ENCODE results near the gene CHMP2A.
"Not testable (repeated sequence)": the region's sequence is repeated elsewhere in the genome, so short reads cannot be mapped to it uniquely, and the experiment has no call there.

Gene CHMP2A

GRCh38 chr19:58543826-58544590, 10.9 kb downstream of the CHMP2A start, which contains the start of gene TRIM28:
Gene TRIM28 (plus strand): TSS chr19:58544064. CDS start chr19:58544758, 694 bp downstream.
- Mint-ChIP-seq H3K4me3 (peak within 1 kb of the TSS; percentile 91), H3K4me1 (peaks cover 31 to 45% of the 10 kb centered on the region in 2 donors), H3K36me3 (peaks cover 35 to 36% of the 10 kb centered on the region in 2 donors), H3K27ac (peak within 1 kb of the TSS; percentile 94), H3K9me3 (no peaks in the 10 kb centered on the region), H3K27me3 (peaks cover 16 to 22% of the 10 kb centered on the region in 2 donors)
- ATAC-seq (replicated peaks) (peak; percentile 96 to 97), DNase-seq (peak; percentile 100)

DNA sequence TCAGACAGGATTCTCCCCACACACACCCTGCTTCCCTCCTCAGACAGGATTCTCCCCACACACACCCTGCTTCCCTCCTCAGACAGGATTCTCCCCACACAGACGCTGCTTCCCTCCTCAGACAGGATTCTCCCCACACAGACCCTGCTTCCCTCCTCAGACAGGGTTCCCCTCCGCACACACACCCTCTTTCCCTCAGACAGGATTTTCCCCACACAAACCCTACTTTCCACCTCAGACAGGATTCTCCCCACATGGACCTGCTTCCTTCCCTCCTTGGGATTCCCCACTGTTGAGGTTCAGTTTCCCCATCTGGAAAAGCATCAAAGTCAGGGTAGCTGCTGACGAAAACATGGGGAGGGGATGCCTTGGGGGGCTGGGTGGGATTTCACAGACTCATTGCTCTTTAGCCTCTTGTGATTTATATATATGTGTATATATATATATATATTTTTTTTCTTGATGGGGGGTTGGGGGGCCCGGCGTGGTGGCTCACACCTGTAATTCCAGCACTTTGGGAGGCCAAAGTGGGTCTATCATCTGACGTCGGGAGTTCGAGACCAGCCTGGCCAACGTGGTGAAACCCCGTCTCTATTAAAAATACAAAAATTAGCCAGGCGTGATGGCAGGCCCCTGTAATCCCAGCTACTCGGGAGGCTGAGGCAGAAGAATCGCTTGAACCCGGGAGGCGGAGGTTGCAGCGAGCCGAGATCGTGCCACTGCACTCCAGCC, 12.1 kb downstream of the CHMP2A start:
- Mint-ChIP-seq H3K36me3 (peaks cover 29 to 31% of the 10 kb centered on the region in 2 donors), H3K4me3 (peak overlapping the region; percentile 1 to 25), H3K4me1 (peaks cover 32 to 50% of the 10 kb centered on the region in 2 donors), H3K27me3 (peaks cover 22 to 26% of the 10 kb centered on the region in 2 donors)
- not testable (repeated sequence) for H3K9me3 Mint-ChIP-seq; H3K27ac Mint-ChIP-seq; ATAC-seq (replicated peaks); DNase-seq

DNA sequence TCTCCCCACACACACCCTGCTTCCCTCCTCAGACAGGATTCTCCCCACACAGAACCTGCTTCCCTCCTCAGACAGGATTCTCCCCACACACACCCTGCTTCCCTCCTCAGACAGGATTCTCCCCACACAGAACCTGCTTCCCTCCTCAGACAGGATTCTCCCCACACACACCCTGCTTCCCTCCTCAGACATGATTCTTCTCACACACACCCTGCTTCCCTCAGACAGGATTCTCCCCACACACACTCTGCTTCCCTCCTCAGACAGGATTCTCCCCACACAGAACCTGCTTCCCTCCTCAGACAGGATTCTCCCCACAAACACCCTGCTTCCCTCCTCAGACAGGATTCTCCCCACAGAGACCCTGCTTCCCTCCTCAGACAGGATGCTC, 15.7 kb downstream of the CHMP2A start:
- ATAC-seq (replicated peaks); H3K9me3 Mint-ChIP-seq; DNase-seq; H3K36me3 Mint-ChIP-seq; H3K27ac Mint-ChIP-seq: not testable (repeated sequence)
- Mint-ChIP-seq H3K4me3 (peak overlapping the region; percentile 36 to 82), H3K27me3 (peaks cover 35 to 39% of the 10 kb centered on the region in 2 donors), H3K4me1 (peaks cover 17 to 27% of the 10 kb centered on the region in 2 donors)

DNA sequence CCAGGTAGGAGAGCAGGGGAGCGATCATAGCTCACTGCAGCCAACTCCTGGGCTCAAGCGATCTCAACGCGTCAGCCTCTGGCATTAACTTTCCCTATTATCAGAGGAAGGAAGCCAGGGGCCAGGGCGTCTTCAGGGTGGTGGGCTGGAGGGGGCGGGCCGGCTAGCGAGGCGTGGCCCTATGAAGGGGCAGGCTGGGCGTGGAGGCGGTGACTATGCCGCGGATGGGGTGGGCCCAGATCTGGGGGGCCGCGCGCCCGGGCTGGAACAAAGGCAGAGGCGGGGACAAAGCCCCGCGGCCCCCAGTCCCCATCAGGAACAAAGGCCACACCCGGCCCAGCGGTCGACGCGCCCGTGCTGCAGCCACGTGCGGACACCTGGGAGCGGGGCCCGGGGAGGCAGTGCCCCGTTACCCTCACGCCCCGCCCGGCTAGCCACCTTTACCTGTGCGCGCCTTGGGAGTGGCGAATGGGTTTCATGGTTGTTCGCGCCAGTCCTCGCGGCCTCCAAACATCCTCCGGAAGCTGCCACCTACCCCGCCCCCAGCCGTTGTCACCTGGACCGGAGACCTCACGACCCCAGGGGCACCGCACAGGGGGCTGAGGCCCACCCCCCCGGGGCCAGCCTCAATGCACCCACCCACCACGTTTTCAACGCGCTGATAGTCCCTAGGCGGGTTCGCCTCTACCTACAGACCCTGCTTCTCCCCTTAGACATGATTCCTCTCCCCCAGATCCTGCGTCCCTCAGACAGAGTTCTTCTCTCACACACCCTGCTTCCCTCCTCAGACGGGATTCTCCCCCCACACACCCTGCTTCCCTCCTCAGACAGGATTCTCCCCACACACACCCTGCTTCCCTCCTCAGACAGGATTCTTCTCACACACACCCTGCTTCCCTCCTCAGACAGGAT, 16.4 kb downstream of the CHMP2A start:
- H3K27ac Mint-ChIP-seq: peak overlapping the region; percentile 47
- H3K4me3 Mint-ChIP-seq: peak overlapping the region; percentile 79 to 82
- no peaks in the 10 kb centered on the region for H3K9me3 Mint-ChIP-seq
- peaks cover 12 to 21% of the 10 kb centered on the region in 2 donors for H3K4me1 Mint-ChIP-seq
- H3K27me3 Mint-ChIP-seq: peaks cover 35 to 39% of the 10 kb centered on the region in 2 donors
- ATAC-seq (replicated peaks) (peak; percentile 65 to 70), DNase-seq (no peak)
- H3K36me3 Mint-ChIP-seq: no peaks in the 10 kb centered on the region

DNA sequence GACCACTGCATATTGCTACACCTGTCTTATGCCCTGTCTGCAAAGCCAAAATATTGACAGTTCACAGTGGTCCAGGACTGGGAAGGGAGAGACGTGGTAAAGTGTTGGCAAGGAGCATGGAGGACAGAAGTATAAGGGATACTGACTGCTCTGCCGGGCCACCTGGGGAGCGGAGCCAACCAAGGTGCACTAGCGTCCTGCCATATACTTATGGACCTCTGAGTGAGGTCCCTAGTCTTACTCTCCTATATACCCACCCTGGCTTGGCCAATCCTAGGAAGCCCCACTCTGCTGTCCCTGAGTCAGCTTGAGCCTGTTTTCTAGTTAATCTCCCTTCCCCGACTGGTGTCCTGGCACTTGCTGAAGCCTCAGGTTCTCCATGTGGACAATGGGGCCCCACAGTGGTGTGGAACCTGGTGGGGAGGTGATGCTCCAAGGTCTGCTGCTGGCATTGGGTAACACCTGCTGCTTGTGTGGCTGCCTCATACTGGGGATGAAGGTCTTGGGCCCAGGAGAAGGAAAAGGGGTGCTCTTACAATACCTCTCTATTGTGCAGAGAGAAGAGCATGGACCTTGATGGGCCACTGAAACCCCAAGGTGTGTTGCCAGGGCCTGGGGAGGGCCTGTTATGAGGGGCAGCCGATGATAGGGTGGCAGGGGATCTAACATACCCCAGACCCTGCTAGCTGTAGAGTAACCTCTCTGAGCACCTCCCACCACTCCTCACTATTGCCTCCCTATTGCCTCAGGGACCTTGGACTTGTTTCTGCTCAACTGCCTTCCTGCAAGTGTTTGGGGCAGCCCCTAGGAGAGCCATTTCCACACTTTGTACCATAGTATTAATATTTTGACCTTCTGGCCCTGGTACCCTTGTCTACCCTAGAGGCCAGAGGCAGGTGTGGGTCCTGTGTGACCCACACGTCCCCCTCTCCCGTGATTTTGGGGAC, 17.8 kb downstream of the CHMP2A start:
- DNase-seq (no peak), ATAC-seq (replicated peaks) (no peak)
- Mint-ChIP-seq H3K4me3 (peak overlapping the region in 1 of 2 donors; percentile 82), H3K4me1 (peaks cover 8 to 17% of the 10 kb centered on the region in 2 donors), H3K27ac (no peak overlapping the region), H3K36me3 (no peaks in the 10 kb centered on the region), H3K27me3 (peaks cover 28 to 32% of the 10 kb centered on the region in 2 donors), H3K9me3 (no peaks in the 10 kb centered on the region)

DNA sequence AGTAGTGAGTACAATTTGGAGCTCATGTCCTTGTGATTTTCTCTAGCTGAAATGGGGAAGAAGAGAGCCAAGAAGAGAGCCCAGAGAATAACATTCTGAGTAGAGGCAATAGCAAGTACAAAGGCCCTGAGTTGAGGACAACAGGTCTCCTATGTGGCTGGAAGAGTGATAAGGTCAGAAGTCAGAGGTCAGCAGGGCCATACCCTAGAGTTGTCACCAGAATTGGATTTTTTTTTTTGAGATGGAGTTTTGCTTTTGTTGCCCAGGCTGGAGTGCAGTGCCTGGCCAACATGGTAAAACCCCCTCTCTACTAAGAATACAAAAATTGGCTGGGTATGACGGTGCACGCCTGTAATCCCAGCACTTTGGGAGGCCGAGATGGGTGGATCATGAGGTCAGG, 19.0 kb downstream of the CHMP2A start:
- peaks cover 27 to 28% of the 10 kb centered on the region in 2 donors for H3K27me3 Mint-ChIP-seq
- no peaks in the 10 kb centered on the region for H3K9me3 Mint-ChIP-seq
- H3K36me3 Mint-ChIP-seq: no peaks in the 10 kb centered on the region
- H3K27ac Mint-ChIP-seq: no peak overlapping the region
- peaks cover 13 to 29% of the 10 kb centered on the region in 2 donors for H3K4me1 Mint-ChIP-seq
- DNase-seq (no peak), ATAC-seq (replicated peaks) (no peak)
- no peak overlapping the region for H3K4me3 Mint-ChIP-seq

- Mint-ChIP-seq H3K4me1 (peaks cover 5 to 16% of the 10 kb centered on the region in 2 donors), H3K27ac (no peak overlapping the region), H3K4me3 (no peak overlapping the region), H3K36me3 (no peaks in the 10 kb centered on the region), H3K9me3 (no peaks in the 10 kb centered on the region), H3K27me3 (peaks cover 8 to 10% of the 10 kb centered on the region in 2 donors)
- ATAC-seq (replicated peaks): peak in 1 of 2 donors; percentile 36
- no peak for DNase-seq
These were observed 23.7 kb downstream of the CHMP2A start for GRCh38 chr19:58531034-58531840.

- no peak overlapping the region for H3K4me3 Mint-ChIP-seq
- DNase-seq (no peak), ATAC-seq (replicated peaks) (no peak)
- no peak overlapping the region for H3K27ac Mint-ChIP-seq
- H3K9me3 Mint-ChIP-seq: no peaks in the 10 kb centered on the region
- H3K36me3 Mint-ChIP-seq: no peaks in the 10 kb centered on the region
- H3K4me1 Mint-ChIP-seq: peaks cover 5 to 16% of the 10 kb centered on the region in 2 donors
- H3K27me3 Mint-ChIP-seq: peaks cover 0 to 5% of the 10 kb centered on the region in 2 donors
These were observed 25.5 kb downstream of the CHMP2A start for GRCh38 chr19:58529405-58529804.

- H3K27ac Mint-ChIP-seq: no peak overlapping the region
- peaks cover 0 to 5% of the 10 kb centered on the region in 2 donors for H3K27me3 Mint-ChIP-seq
- H3K4me3 Mint-ChIP-seq: no peak overlapping the region
- peaks cover 2 to 11% of the 10 kb centered on the region in 2 donors for H3K36me3 Mint-ChIP-seq
- ATAC-seq (replicated peaks): no peak
- H3K4me1 Mint-ChIP-seq: peaks cover 20 to 30% of the 10 kb centered on the region in 2 donors
- no peaks in the 10 kb centered on the region for H3K9me3 Mint-ChIP-seq
- DNase-seq: no peak
These were observed 32.2 kb downstream of the CHMP2A start for GRCh38 chr19:58522709-58523108.

DNA sequence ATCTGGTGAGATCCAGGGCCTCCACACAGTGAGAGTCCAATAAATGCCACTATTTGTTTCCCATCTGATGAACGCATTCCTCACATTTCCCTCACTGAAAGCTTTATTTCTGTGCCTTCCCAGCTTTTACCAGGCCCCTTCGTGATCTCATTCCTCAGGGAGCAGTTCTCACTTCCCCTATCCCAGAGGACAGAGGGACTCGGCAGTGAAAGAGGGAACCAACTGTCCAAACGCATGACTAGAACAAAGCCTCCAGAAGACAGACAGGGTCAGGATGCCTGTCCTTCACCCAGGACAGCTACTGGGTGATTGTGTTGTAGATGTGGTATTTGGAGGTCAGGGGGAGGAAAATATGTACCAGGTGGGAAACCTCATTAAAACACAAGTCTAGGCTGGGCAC, 33.3 kb downstream of the CHMP2A start:
- Mint-ChIP-seq H3K27ac (peak overlapping the region; percentile 78), H3K36me3 (peaks cover 2 to 16% of the 10 kb centered on the region in 2 donors), H3K4me3 (no peak overlapping the region), H3K9me3 (no peaks in the 10 kb centered on the region), H3K4me1 (peaks cover 22 to 33% of the 10 kb centered on the region in 2 donors), H3K27me3 (no peaks in the 10 kb centered on the region)
- ATAC-seq (replicated peaks): no peak
- DNase-seq: no peak

GRCh38 chr19:58520257-58520599, 34.7 kb downstream of the CHMP2A start:
- DNase-seq: no peak
- Mint-ChIP-seq H3K4me3 (peak overlapping the region; percentile 92 to 98), H3K36me3 (peaks cover 9 to 26% of the 10 kb centered on the region in 2 donors), H3K9me3 (no peaks in the 10 kb centered on the region), H3K27ac (peak overlapping the region; percentile 95), H3K27me3 (no peaks in the 10 kb centered on the region), H3K4me1 (peaks cover 33 to 45% of the 10 kb centered on the region in 2 donors)
- no peak for ATAC-seq (replicated peaks)
